Loucy (cell line): Measurements from ENCODE around the gene GABBR2.

Source experiments
- H2AFZ ChIP-seq: fragments of 200-600 bp; sonication (generic); 2 replicates; pipeline ENCODE4 v1.6.0; 2016; ENCODE audit warnings: antibody characterized with exemption, mild to moderate bottlenecking, low read length, moderate library complexity
- H3F3A ChIP-seq: fragments of 200-600 bp; 2 replicates; pipeline ENCODE4 v1.6.0; 2016; ENCODE audit warnings: antibody characterized with exemption, low read depth, mild to moderate bottlenecking
- H3K27me3 ChIP-seq: fragments of 200-600 bp; sonication (generic); 2 replicates; pipeline ENCODE4 v1.6.1; 2014; ENCODE audit warnings: low read length, mild to moderate bottlenecking; ENCODE audit not compliant: insufficient read depth, poor library complexity, severe bottlenecking
- H3K36me3 ChIP-seq: fragments of 200-600 bp; sonication (generic); 2 replicates; pipeline ENCODE4 v1.6.1; 2016; ENCODE audit warnings: low read length; ENCODE audit not compliant: insufficient read depth
- H3K4me1 ChIP-seq: fragments of 200-600 bp; sonication (generic); 2 replicates; pipeline ENCODE4 v1.5.1; 2014; ENCODE audit warnings: low read length, mild to moderate bottlenecking; ENCODE audit not compliant: insufficient read depth, poor library complexity, severe bottlenecking
- H3K4me2 ChIP-seq: fragments of 200-600 bp; sonication (generic); 2 replicates; pipeline ENCODE4 v1.6.0; 2014; ENCODE audit warnings: antibody characterized with exemption, low read length, low read depth, mild to moderate bottlenecking; ENCODE audit not compliant: poor library complexity, severe bottlenecking
- H3K4me3 ChIP-seq: fragments of 200-600 bp; sonication (generic); 2 replicates; pipeline ENCODE4 v1.5.1; 2014; ENCODE audit warnings: low read length, mild to moderate bottlenecking, mixed read lengths; ENCODE audit not compliant: poor library complexity, severe bottlenecking
- H3K79me2 ChIP-seq: fragments of 200-600 bp; sonication (generic); 2 replicates; pipeline ENCODE4 v1.6.1; 2014; ENCODE audit warnings: low read length; ENCODE audit not compliant: insufficient read depth
- H3K9ac ChIP-seq: fragments of 200-600 bp; sonication (generic); 2 replicates; pipeline ENCODE4 v1.6.0; 2014; ENCODE audit warnings: mild to moderate bottlenecking, low read depth, low read length, moderate library complexity; ENCODE audit not compliant: poor library complexity, severe bottlenecking
- H3K9me2 ChIP-seq: fragments of 200-600 bp; sonication (generic); replicated peaks from 2 replicates; pipeline ENCODE4 v1.6.1; 2016; ENCODE audit warnings: low read depth, low read length, mixed read lengths
- H3K9me3 ChIP-seq: fragments of 200-600 bp; sonication (generic); 2 replicates; pipeline ENCODE4 v1.6.1; 2014; ENCODE audit warnings: mild to moderate bottlenecking, antibody characterized with exemption, low read length, low read depth; ENCODE audit not compliant: insufficient read depth
- H4K20me1 ChIP-seq: fragments of 200-600 bp; sonication (generic); 2 replicates; pipeline ENCODE4 v1.6.0; 2014; ENCODE audit warnings: antibody characterized with exemption, low read length, mild to moderate bottlenecking; ENCODE audit not compliant: insufficient read depth, poor library complexity, severe bottlenecking
- EZH2phosphoT487 ChIP-seq: fragments of 200-600 bp; IDR thresholded peaks from 2 replicates; pipeline ENCODE4 v1.6.1; 2018; ENCODE audit warnings: antibody characterized with exemption, mild to moderate bottlenecking, moderate library complexity, borderline replicate concordance
- TF ChIP-seq, protein P1 (sequence below): fragments of 200-600 bp; sonication (generic); conservative IDR thresholded peaks from 2 replicates; pipeline ENCODE4 v1.5.1; 2014; ENCODE audit warnings: mild to moderate bottlenecking, antibody characterized with exemption, low read length

The GABBR2 gene

DNA sequence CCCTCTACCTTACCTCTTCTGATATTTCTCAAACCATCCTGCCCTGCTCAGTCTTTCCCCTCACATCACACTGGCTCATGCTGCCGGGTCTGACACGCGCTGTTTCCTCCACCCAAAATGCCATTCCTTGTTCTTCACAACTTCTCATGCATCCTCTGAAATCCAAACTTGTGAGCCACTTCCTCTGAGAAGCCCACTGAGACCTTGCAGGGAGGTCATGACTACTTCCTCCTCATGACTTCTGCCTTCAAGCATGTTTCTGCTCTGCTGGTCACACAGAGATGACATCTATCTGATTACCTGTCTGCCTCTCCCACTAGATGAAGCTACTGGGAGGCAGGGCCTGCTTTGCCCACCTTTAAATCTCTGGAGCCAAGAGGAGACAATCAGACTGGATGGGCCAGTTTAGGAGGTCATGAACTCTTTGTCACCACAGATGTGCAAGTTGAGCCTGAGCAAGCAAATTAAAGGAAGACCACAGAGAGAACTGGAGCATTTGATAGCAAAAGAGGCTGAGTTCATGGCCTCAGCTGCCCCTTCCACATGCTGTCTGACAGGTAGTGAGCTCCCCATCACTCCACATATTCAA lies 333.5 kb downstream of the GABBR2 start:
- Histone ChIP-seq H4K20me1 (no peaks in the 10 kb centered on the region), H3K4me1 (no peaks in the 10 kb centered on the region), H3K9me3 (no peaks in the 10 kb centered on the region), H3K36me3 (no peaks in the 10 kb centered on the region), H3K4me2 (no peak overlapping the region), H3K79me2 (no peaks in the 10 kb centered on the region), H2AFZ (no peak overlapping the region), H3K9ac (no peak overlapping the region), H3F3A (no peaks in the 10 kb centered on the region), H3K4me3 (no peak overlapping the region), H3K9me2 (no peaks in the 10 kb centered on the region), H3K27me3 (no peaks in the 10 kb centered on the region)
- TF ChIP-seq, protein P1, sequence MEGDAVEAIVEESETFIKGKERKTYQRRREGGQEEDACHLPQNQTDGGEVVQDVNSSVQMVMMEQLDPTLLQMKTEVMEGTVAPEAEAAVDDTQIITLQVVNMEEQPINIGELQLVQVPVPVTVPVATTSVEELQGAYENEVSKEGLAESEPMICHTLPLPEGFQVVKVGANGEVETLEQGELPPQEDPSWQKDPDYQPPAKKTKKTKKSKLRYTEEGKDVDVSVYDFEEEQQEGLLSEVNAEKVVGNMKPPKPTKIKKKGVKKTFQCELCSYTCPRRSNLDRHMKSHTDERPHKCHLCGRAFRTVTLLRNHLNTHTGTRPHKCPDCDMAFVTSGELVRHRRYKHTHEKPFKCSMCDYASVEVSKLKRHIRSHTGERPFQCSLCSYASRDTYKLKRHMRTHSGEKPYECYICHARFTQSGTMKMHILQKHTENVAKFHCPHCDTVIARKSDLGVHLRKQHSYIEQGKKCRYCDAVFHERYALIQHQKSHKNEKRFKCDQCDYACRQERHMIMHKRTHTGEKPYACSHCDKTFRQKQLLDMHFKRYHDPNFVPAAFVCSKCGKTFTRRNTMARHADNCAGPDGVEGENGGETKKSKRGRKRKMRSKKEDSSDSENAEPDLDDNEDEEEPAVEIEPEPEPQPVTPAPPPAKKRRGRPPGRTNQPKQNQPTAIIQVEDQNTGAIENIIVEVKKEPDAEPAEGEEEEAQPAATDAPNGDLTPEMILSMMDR, result no peak
- TF ChIP-seq EZH2phosphoT487, result no peak

DNA sequence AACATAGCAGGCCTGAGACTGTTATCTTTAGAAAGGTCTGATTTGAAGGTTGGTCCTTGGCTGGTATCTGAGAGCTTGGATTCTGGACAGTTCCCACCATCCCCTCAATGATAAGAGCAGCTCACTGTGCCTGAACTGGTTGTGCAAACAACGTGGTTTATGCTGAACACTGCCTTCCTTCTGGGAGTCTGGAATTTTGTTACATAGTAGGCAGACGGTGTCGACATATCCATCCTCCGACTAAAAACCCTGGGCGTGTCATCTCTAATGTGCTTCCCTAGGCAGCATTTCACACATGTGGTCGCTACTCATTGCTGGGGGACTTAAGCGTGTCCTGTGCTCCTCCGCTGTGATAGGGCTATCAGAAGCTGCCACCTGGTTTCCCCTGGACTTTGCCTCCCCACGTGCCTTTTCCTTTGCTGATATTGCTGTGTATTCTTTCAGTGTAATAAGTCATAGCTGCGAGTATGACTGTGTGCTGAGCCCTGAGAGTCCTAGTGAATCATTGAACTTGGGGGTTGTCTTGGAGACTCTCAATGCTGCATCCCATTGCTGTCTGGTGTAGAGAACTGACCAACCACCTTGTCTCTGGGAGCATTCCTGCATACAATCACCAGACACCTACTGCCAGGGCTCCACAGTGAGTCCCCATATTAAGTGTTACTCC lies 334.2 kb downstream of the GABBR2 start:
- no peaks in the 10 kb centered on the region for H4K20me1 ChIP-seq
- no peaks in the 10 kb centered on the region for H3K36me3 ChIP-seq
- H3K9me3 ChIP-seq, result no peaks in the 10 kb centered on the region
- H3K9ac ChIP-seq, result no peak overlapping the region
- no peaks in the 10 kb centered on the region for H3K9me2 ChIP-seq
- no peaks in the 10 kb centered on the region for H3F3A ChIP-seq
- no peak for TF ChIP-seq EZH2phosphoT487
- TF ChIP-seq, protein P1, result no peak
- no peaks in the 10 kb centered on the region for H3K79me2 ChIP-seq
- H2AFZ ChIP-seq, result no peak overlapping the region
- H3K4me3 ChIP-seq, result no peak overlapping the region
- no peaks in the 10 kb centered on the region for H3K27me3 ChIP-seq
- H3K4me1 ChIP-seq, result no peaks in the 10 kb centered on the region
- H3K4me2 ChIP-seq, result no peak overlapping the region

DNA sequence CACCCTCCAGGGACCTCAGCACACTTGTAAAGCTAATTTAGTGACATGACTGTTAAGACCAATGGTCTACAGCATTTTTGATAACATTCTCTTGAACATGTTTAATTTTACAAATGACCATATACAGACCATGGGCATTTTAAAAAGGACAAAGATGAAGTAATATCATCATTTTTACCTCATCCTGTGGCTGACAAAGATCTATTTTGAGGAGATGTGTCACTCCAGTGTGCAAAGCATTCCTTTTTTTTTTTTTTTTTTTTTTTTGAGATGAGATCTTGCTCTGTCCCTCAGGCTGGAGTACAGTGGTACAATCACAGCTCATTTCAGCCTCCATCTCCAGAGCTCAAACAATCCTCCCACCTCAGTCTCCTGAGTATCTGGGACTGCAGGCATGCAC lies 335.1 kb downstream of the GABBR2 start:
- H3K9me2 ChIP-seq, result no peaks in the 10 kb centered on the region
- no peaks in the 10 kb centered on the region for H4K20me1 ChIP-seq
- H3F3A ChIP-seq, result no peaks in the 10 kb centered on the region
- no peak overlapping the region for H3K4me2 ChIP-seq
- H2AFZ ChIP-seq, result no peak overlapping the region
- no peaks in the 10 kb centered on the region for H3K27me3 ChIP-seq
- no peaks in the 10 kb centered on the region for H3K4me1 ChIP-seq
- H3K36me3 ChIP-seq, result no peaks in the 10 kb centered on the region
- TF ChIP-seq, protein P1, result no peak
- TF ChIP-seq EZH2phosphoT487, result no peak
- no peaks in the 10 kb centered on the region for H3K9me3 ChIP-seq
- H3K4me3 ChIP-seq, result no peak overlapping the region
- no peaks in the 10 kb centered on the region for H3K79me2 ChIP-seq
- no peak overlapping the region for H3K9ac ChIP-seq
